Suprapubic skin (tissue), 4 donors: ENCODE results near the gene PARVB. TPM values are rescaled to one million over a fixed set of nuclear protein-coding genes. Genes with fewer than 3 reads are reported as not detected.

Experiments
- DNase-seq, 2 donors: peaks; one replicate each; pipeline ENCODE4 v3.0.0-alpha.2; 2019; ENCODE audit warnings: low spot score in 2 of 2
- H3K27ac ChIP-seq: fragments of 200-600 bp; sonication (generic); one replicate; pipeline ENCODE4 v1.5.1; 2019
- H3K27me3 ChIP-seq: fragments of 200-600 bp; sonication (generic); one replicate; pipeline ENCODE4 v1.5.1; 2019
- H3K36me3 ChIP-seq: fragments of 200-600 bp; sonication (generic); one replicate; pipeline ENCODE4 v1.5.1; 2019
- H3K4me1 ChIP-seq: fragments of 200-600 bp; sonication (generic); one replicate; pipeline ENCODE4 v1.5.1; 2019
- H3K4me3 ChIP-seq: fragments of 200-600 bp; sonication (generic); one replicate; pipeline ENCODE4 v1.5.1; 2019; ENCODE audit warnings: mild to moderate bottlenecking
- H3K9me3 ChIP-seq: fragments of 200-600 bp; sonication (generic); one replicate; pipeline ENCODE4 v1.5.1; 2019
- EP300 ChIP-seq: sonication (generic); formaldehyde crosslinking; IDR thresholded peaks from one replicate; pipeline ENCODE4 v1.6.1; 2017; ENCODE audit warnings: antibody characterized with exemption
- POLR2A ChIP-seq, 2 donors: fragments of 450-650 bp; IDR thresholded peaks; one replicate each; pipeline ENCODE4 v1.6.1; 2017; ENCODE audit warnings: antibody characterized with exemption in 2 of 2, mild to moderate bottlenecking in 2 of 2, moderate library complexity in 2 of 2
- POLR2AphosphoS5 ChIP-seq, 3 donors: sonication (generic); formaldehyde crosslinking; IDR thresholded peaks; one replicate each; pipeline ENCODE4 v1.6.1; 2017; ENCODE audit warnings: antibody characterized with exemption in 3 of 3
- WGBS: methylation state at CpG from one replicate; pipeline ENCODE4 v1.1.5; 2018; 5-methylcytosine and 5-hydroxymethylcytosine counted together
- total RNA-seq, 4 donors: library from RNA; depleted of rRNA; stranded (reverse); fragments of >200 nt; gene quantifications; one replicate each; pipeline ENCODE4 v1.1.0, GENCODE V29; 2016
- TF ChIP-seq, protein P1 (sequence below), 2 donors: fragments of 200-600 bp in 1 of 2; fragments of 450-650 bp in 1 of 2; sonication (generic) in 1 of 2; IDR thresholded peaks; one replicate each; pipeline ENCODE4 v1.5.1; 2016 to 2019; ENCODE audit warnings: antibody characterized with exemption in 2 of 2, mild to moderate bottlenecking in 1 of 2, moderate library complexity in 1 of 2

Gene PARVB
- total RNA-seq, 4 donors from 2014 or later = 9.7 to 17.8 (median 13.3) TPM

DNA sequence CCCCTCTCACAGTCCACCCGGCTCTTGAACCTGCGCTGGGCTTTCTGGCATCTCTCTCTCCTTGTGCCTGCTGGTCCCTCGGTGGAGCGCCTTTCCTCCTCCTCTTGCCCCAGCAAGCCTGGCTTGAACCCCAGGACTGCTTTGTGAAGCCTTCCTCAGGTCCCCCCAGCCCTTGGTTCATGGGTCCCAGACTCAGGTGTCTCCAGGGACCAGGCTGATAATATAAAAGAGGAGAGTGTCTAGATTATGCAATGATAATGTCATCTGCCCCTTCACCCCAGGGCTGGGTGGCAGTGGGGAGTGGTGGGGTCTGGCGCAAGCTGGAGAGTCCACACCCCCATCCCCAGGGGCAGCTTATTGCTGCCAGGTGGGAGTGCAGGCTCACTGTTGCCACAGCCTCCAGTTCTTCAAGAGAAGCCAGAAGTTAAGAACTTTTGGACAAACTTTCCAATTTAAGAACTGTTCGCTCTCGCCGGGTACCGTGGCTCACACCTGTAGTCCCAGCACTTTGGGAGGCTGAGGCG is 120.0 kb downstream of the PARVB start:
- H3K27ac ChIP-seq = no peak overlapping the region
- no peaks in the 10 kb centered on the region for H3K9me3 ChIP-seq
- no peak overlapping the region for H3K4me3 ChIP-seq
- H3K36me3 ChIP-seq = peaks cover 8% of the 10 kb centered on the region
- peaks cover 3% of the 10 kb centered on the region for H3K27me3 ChIP-seq
- no peaks in the 10 kb centered on the region for H3K4me1 ChIP-seq
- DNase-seq = no peak
- 88% methylated on average over 10 of the region's 10 CpGs for WGBS
- no peak for TF ChIP-seq EP300
- no peak for TF ChIP-seq POLR2A (IDR thresholded peaks at IDR 0.05)
- TF ChIP-seq, protein P1, sequence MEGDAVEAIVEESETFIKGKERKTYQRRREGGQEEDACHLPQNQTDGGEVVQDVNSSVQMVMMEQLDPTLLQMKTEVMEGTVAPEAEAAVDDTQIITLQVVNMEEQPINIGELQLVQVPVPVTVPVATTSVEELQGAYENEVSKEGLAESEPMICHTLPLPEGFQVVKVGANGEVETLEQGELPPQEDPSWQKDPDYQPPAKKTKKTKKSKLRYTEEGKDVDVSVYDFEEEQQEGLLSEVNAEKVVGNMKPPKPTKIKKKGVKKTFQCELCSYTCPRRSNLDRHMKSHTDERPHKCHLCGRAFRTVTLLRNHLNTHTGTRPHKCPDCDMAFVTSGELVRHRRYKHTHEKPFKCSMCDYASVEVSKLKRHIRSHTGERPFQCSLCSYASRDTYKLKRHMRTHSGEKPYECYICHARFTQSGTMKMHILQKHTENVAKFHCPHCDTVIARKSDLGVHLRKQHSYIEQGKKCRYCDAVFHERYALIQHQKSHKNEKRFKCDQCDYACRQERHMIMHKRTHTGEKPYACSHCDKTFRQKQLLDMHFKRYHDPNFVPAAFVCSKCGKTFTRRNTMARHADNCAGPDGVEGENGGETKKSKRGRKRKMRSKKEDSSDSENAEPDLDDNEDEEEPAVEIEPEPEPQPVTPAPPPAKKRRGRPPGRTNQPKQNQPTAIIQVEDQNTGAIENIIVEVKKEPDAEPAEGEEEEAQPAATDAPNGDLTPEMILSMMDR (IDR thresholded peaks at IDR 0.05) = no peak
- no peak for TF ChIP-seq POLR2AphosphoS5 (IDR thresholded peaks at IDR 0.05)

DNA sequence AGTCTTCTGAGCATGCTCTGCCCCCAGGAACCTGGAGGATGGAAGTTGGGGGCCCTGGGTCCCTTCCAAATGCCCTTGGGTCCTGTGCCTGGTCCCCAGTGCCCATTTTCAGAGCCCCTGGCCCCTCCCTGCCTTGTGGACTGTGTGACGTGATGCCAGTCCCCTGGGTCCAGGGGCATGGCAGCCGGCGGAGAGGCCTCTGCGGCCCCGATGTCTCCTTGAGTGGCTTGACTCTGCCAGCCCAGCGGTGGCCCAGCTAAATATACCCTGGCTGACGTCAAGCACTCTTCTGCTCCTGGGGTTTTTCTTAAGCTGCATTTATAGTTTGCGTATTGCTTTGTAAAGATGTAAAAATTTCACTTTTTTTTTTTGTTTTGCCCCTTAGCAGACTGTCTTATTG is 121.4 kb downstream of the PARVB start:
- Histone ChIP-seq H3K27ac (no peak overlapping the region), H3K4me1 (no peaks in the 10 kb centered on the region)
- 81% methylated on average over 8 of the region's 8 CpGs for WGBS

DNA sequence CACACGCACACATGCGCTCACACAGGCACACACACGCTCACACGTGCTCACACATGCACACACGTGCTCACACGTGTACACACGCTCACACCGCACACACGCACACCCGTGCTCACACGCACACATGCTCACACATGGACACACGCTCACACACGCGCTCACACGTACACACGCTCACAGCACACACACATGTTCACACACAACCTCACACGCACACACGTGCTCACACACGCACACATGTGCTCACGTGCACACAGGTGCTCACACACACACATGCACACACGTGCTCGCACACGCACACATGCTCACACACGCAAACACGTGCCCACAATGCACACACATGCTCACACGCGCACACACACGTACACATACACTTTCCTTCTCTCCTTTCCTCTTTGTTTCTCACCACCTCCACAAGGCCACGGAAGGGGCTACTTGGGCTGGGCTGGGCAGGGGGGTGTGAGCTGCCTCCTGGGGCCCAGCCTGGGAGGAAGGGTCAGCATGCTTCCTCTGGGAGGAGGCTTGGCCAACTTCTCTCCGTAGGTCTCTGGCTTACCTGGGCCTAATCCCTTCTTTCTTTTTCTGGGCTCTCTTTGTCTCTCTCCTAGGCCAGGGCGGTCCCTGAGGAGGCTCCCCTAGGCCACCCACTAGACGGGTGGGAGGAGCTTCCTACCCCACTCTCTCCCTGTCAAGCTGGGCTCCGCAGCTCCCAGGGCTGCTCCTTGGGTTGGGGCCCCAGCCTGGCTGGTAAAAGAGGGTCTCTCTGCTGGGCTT is 122.2 kb downstream of the PARVB start:
- Histone ChIP-seq H3K36me3 (peaks cover 8% of the 10 kb centered on the region), H3K27ac (no peak overlapping the region), H3K4me3 (no peak overlapping the region), H3K9me3 (no peaks in the 10 kb centered on the region), H3K4me1 (no peaks in the 10 kb centered on the region), H3K27me3 (peaks cover 3% of the 10 kb centered on the region)
- 85% methylated on average over 33 of the region's 33 CpGs for WGBS
- DNase-seq = no peak
- TF ChIP-seq POLR2A (IDR thresholded peaks at IDR 0.05) (no peak), EP300 (no peak), POLR2AphosphoS5 (IDR thresholded peaks at IDR 0.05) (no peak)
- TF ChIP-seq, protein P1 (IDR thresholded peaks at IDR 0.05) = no peak

More for the DNA sequence above, 121.4 kb downstream of the PARVB start:
- H3K4me3 ChIP-seq = no peak overlapping the region
- no peaks in the 10 kb centered on the region for H3K9me3 ChIP-seq
- H3K27me3 ChIP-seq = peaks cover 3% of the 10 kb centered on the region
- TF ChIP-seq EP300 (no peak), POLR2A (IDR thresholded peaks at IDR 0.05) (no peak), POLR2AphosphoS5 (IDR thresholded peaks at IDR 0.05) (no peak)
- TF ChIP-seq, protein P1 (IDR thresholded peaks at IDR 0.05) = no peak
- H3K36me3 ChIP-seq = peaks cover 8% of the 10 kb centered on the region
- DNase-seq = no peak

DNA sequence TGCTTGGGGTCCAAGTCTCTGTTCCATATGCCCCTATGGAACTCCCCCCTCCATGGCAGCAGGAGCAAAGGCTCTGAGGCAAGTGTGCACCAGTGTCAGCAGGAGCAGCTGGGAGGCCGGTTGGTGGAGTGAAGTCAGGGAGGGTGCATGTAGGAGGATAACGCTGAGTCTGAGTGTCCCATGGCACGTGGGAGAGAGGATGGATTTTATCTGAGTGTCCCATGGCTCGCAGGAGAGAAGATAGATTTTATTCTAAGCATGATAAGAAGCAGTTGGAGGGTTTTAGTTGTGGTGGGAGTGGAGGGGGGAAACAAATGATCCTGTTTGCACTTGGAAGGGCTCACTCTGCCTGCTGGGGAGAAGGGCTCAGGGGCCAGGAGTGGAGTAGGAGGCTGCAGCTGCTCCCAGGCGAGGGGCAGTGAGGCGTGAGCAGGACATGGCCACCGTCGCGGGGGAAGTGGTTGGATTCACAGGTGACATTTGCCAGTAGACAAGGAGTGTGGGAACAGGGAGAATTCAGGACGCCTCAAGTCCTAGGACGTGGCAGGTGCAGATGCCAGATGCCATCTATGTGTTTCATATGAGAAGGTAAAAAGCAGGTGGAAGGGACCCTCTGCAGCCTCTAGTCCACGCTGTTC is 123.0 kb downstream of the PARVB start:
- no peak for TF ChIP-seq POLR2AphosphoS5 (IDR thresholded peaks at IDR 0.05)
- TF ChIP-seq, protein P1 (IDR thresholded peaks at IDR 0.05) = no peak
- 81% methylated on average over 12 of the region's 12 CpGs for WGBS
- no peak for DNase-seq

More for the DNA sequence above, 123.0 kb downstream of the PARVB start:
- H3K27me3 ChIP-seq = peaks cover 3% of the 10 kb centered on the region
- no peak overlapping the region for H3K27ac ChIP-seq
- no peak overlapping the region for H3K4me3 ChIP-seq
- H3K4me1 ChIP-seq = no peaks in the 10 kb centered on the region
- H3K36me3 ChIP-seq = peaks cover 13% of the 10 kb centered on the region
- H3K9me3 ChIP-seq = no peaks in the 10 kb centered on the region
